SK-N-SH (cell line): ENCODE data around the gene TAF11. TPM values are rescaled to one million over a fixed set of nuclear protein-coding genes. Genes with fewer than 3 reads are reported as not detected.

Experiments
- CTCF ChIA-PET: fragments of 300-600, 350-600 bp; formaldehyde crosslinking; extraction: SDS; loops from one replicate; lab custom pipeline; 2021; lab: Yijun Ruan, JAX
- POLR2A ChIA-PET: fragments of 350-600 bp; sonication (Branson Sonifier 250); formaldehyde crosslinking; extraction: SDS; loops from one replicate; lab custom pipeline; 2020; ENCODE audit warnings: antibody characterized with exemption, inconsistent platforms; lab: Yijun Ruan, JAX
- DNase-seq: peaks from one replicate; pipeline ENCODE4 v3.0.0; 2012
- H2AFZ ChIP-seq: fragments of 200-600 bp; sonication (generic); 2 replicates; pipeline ENCODE4 v1.8.1; 2016; ENCODE audit warnings: antibody characterized with exemption, mild to moderate bottlenecking, low read depth
- H3F3A ChIP-seq: fragments of 200-600 bp; sonication (generic); replicated peaks from 2 replicates; pipeline ENCODE3; 2016; ENCODE audit warnings: antibody characterized with exemption, mild to moderate bottlenecking; ENCODE audit not compliant: insufficient read depth
- H3K27ac ChIP-seq, 2 experiments: fragments of 200-500 bp in 1 of 2; fragments of 200-600 bp in 1 of 2; sonication (Bioruptor generic) in 1 of 2; sonication (generic), shearing (Covaris generic) in 1 of 2; 2 replicates each; pipeline versions ENCODE4 v1.5.1 to v1.6.1; 2014 to 2016; ENCODE audit warnings: low read depth in 2 of 2, inconsistent platforms in 1 of 2, low read length in 1 of 2, mild to moderate bottlenecking in 1 of 2, mixed read lengths in 1 of 2
- H3K27me3 ChIP-seq: fragments of 200-600 bp; sonication (generic), shearing (Covaris generic); 2 replicates; pipeline ENCODE4 v1.6.1; 2016; ENCODE audit warnings: mixed run types; ENCODE audit not compliant: insufficient read depth
- H3K36me3 ChIP-seq, 2 experiments: fragments of 200-500 bp in 1 of 2; fragments of 200-600 bp in 1 of 2; sonication (Bioruptor generic) in 1 of 2; sonication (generic) in 1 of 2; replicated peaks in 1 of 2; 2 replicates each; pipeline versions ENCODE3 to v1.5.1; 2014 to 2016; ENCODE audit warnings: low read length in 1 of 2, mild to moderate bottlenecking in 1 of 2; ENCODE audit not compliant: insufficient read depth in 2 of 2, control insufficient read depth in 1 of 2
- H3K4me1 ChIP-seq, 2 experiments: fragments of 200-500 bp in 1 of 2; fragments of 200-600 bp in 1 of 2; sonication (Bioruptor generic) in 1 of 2; sonication (generic), shearing (Covaris generic) in 1 of 2; 2 replicates each; pipeline versions ENCODE4 v1.5.1 to v1.6.1; 2014 to 2016; ENCODE audit warnings: low read depth in 1 of 2, low read length in 1 of 2, mixed run types in 1 of 2; ENCODE audit not compliant: insufficient read depth in 2 of 2, control insufficient read depth in 1 of 2
- H3K4me2 ChIP-seq: fragments of 200-600 bp; sonication (generic), shearing (Covaris generic); 2 replicates; pipeline ENCODE4 v1.6.1; 2017; ENCODE audit warnings: mixed run types
- H3K4me3 ChIP-seq, 2 experiments: fragments of 200-500 bp in 1 of 2; fragments of 200-600 bp in 1 of 2; sonication (Bioruptor generic) in 1 of 2; sonication (generic), shearing (Covaris generic) in 1 of 2; 2 replicates each; pipeline versions ENCODE4 v1.5.1 to v1.8.1; 2014 to 2016; ENCODE audit warnings: low read depth in 2 of 2, inconsistent platforms in 1 of 2, low read length in 1 of 2, mild to moderate bottlenecking in 1 of 2, mixed read lengths in 1 of 2, moderate library complexity in 1 of 2
- H3K79me2 ChIP-seq: fragments of 200-600 bp; sonication (generic); 2 replicates; pipeline ENCODE4 v1.8.1; 2017; ENCODE audit warnings: mild to moderate bottlenecking; ENCODE audit not compliant: insufficient read depth
- H3K9ac ChIP-seq: fragments of 200-600 bp; sonication (generic); 2 replicates; pipeline ENCODE4 v1.6.1; 2017; ENCODE audit warnings: mixed run types
- H3K9me2 ChIP-seq: fragments of 200-600 bp; sonication (generic); 2 replicates; pipeline ENCODE4 v1.6.1; 2017; ENCODE audit warnings: mixed run types
- H3K9me3 ChIP-seq: fragments of 200-600 bp; sonication (generic); 2 replicates; pipeline ENCODE4 v1.6.1; 2017; ENCODE audit warnings: mixed run types, mild to moderate bottlenecking, moderate library complexity
- H4K20me1 ChIP-seq: fragments of 200-600 bp; sonication (generic); 2 replicates; pipeline ENCODE4 v1.6.1; 2017; ENCODE audit warnings: mild to moderate bottlenecking, mixed run types; ENCODE audit not compliant: insufficient read depth
- ELF1 ChIP-seq: IDR thresholded peaks from 2 replicates; pipeline ENCODE4 v1.4.0; 2012
- EP300 ChIP-seq, 2 experiments: IDR thresholded peaks; 2 replicates each; pipeline versions ENCODE4 v1.4.0 to v1.6.1; 2012; ENCODE audit warnings: borderline replicate concordance in 1 of 2, low read depth in 1 of 2, low read length in 1 of 2
- EZH2phosphoT487 ChIP-seq: fragments of 200-600 bp; sonication (generic); IDR thresholded peaks from 2 replicates; pipeline ENCODE4 v1.6.1; 2017; ENCODE audit warnings: low read depth, mixed run types, mild to moderate bottlenecking, antibody characterized with exemption, moderate library complexity, borderline replicate concordance
- FOSL2 ChIP-seq: IDR thresholded peaks from 2 replicates; pipeline ENCODE4 v1.4.0; 2012; ENCODE audit warnings: low read depth, mild to moderate bottlenecking, moderate library complexity, borderline replicate concordance
- FOXJ3 ChIP-seq: sonication (generic); formaldehyde crosslinking; IDR thresholded peaks from 2 replicates; pipeline ENCODE4 v1.5.1; 2020; ENCODE audit warnings: mild to moderate bottlenecking, missing genetic modification reagents
- FOXM1 ChIP-seq: IDR thresholded peaks from 2 replicates; pipeline ENCODE4 v1.4.0; 2012; ENCODE audit warnings: low read depth, mild to moderate bottlenecking
- GABPA ChIP-seq: IDR thresholded peaks from 2 replicates; pipeline ENCODE4 v1.4.0; 2012; ENCODE audit warnings: low read depth, mild to moderate bottlenecking
- GATA2 ChIP-seq: sonication (generic); formaldehyde crosslinking; IDR thresholded peaks from 2 replicates; pipeline ENCODE4 v1.5.0; 2020; ENCODE audit warnings: mild to moderate bottlenecking, missing genetic modification reagents
- JUND ChIP-seq: IDR thresholded peaks from 2 replicates; pipeline ENCODE4 v1.4.0; 2012
- MEF2A ChIP-seq: IDR thresholded peaks from 2 replicates; pipeline ENCODE4 v1.4.0; 2012; ENCODE audit warnings: low read depth, borderline replicate concordance
- NFIC ChIP-seq: IDR thresholded peaks from 2 replicates; pipeline ENCODE4 v1.4.0; 2012; ENCODE audit warnings: borderline replicate concordance
- NRF1 ChIP-seq: IDR thresholded peaks from 2 replicates; pipeline ENCODE4 v1.6.1; 2012; ENCODE audit warnings: low read depth, mild to moderate bottlenecking, low read length
- POLR2AphosphoS5 ChIP-seq: IDR thresholded peaks from 2 replicates; pipeline ENCODE4 v1.6.1; 2012; ENCODE audit warnings: low read depth, low read length
- RAD21 ChIP-seq: IDR thresholded peaks from 2 replicates; pipeline ENCODE4 v1.6.1; 2012; ENCODE audit warnings: mild to moderate bottlenecking, low read length
- RFX5 ChIP-seq: IDR thresholded peaks from 2 replicates; pipeline ENCODE4 v1.6.1; 2012; ENCODE audit warnings: mild to moderate bottlenecking, improper control_type of control experiment, low read length
- TAF1 ChIP-seq: IDR thresholded peaks from 2 replicates; pipeline ENCODE4 v1.6.1; 2012; ENCODE audit warnings: low read depth, mild to moderate bottlenecking, low read length, moderate library complexity, borderline replicate concordance
- USF2 ChIP-seq: fragments of 150-350 bp; IDR thresholded peaks from 2 replicates; pipeline ENCODE4 v1.6.1; 2017; ENCODE audit warnings: antibody characterized with exemption, low read length, low read depth, borderline replicate concordance
- WGBS: methylation state at CpG from one replicate; pipeline ENCODE4 v1.1.6; 2017; ENCODE audit warnings: low lambda C conversion rate; 5-methylcytosine and 5-hydroxymethylcytosine counted together
- polyA plus RNA-seq, 3 experiments: library from polyadenylated mRNA; depleted of rRNA; stranded (reverse); fragments of >200 nt; gene quantifications; 2 replicates each; pipeline ENCODE4 v1.2.3, GENCODE V29; 2012

TAF11 gene
- polyA plus RNA-seq, 1 of the 3 experiments (the other 2 are of a cell fraction) = 21.8 TPM

- TF ChIP-seq USF2 (no peak), GABPA (no peak), ELF1 (no peak), JUND (no peak), NFIC (no peak), MEF2A (no peak), FOXJ3 (CRISPR knock-in tag) (no peak)
These were observed 19.0 kb upstream of the TAF11 start (continued) for GRCh38 chr6:34906826-34907225.

DNA sequence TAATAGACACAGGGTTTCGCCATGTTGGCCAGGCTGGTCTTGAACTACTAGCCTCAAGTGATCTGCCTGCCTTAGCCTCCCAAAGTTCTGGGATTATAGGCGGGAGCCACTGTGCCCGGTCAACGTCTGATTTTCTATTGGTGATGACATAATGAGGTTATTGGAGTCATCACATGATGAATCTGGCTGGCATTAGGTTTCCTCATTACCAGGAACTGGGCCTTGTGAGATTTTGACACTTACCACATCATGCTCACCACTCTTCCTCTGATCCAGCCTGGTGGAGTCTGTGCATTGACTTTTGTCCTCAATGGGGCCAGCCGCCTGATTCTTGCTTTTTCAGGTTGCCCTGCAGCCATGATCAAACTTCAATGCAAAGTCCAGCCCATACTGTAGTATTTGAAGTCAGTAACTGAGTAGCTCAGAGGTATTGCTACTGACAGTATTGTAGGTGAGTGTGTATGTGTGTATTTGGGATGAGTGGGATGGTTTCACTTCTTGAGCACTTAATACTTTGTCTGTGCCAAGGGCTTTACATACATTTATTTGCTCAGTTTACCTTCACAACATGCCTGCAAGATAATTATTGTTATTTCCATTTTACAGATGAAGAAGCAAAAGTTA lies 17.3 kb upstream of the TAF11 start:
- Histone ChIP-seq H3K9ac (no peak overlapping the region), H3K9me3 (no peaks in the 10 kb centered on the region), H3K9me2 (no peaks in the 10 kb centered on the region), H3K4me1 (peaks cover 0 to 10% of the 10 kb centered on the region in 2 experiments; a peak in 2 of 4 replicates), H3K36me3 (peaks cover 0 to 6% of the 10 kb centered on the region in 2 experiments), H3K4me2 (no peak overlapping the region), H3K79me2 (peaks cover 44% of the 10 kb centered on the region; the same call in 1 of the 2 replicates), H3K27ac (no peak overlapping the region), H2AFZ (no peak overlapping the region), H4K20me1 (no peaks in the 10 kb centered on the region), H3F3A (peaks cover 11% of the 10 kb centered on the region), H3K27me3 (no peaks in the 10 kb centered on the region), H3K4me3 (no peak overlapping the region)
- TF ChIP-seq GABPA = no peak
- TF ChIP-seq EP300 (IDR thresholded peaks at IDR 0.05; ENCODE audit: borderline replicate concordance in 1 of 2, low read depth in 1 of 2, low read length in 1 of 2) = no peak
- no peak for TF ChIP-seq RFX5
- TF ChIP-seq GATA2 (CRISPR knock-in tag) = no peak
- no peak for TF ChIP-seq ELF1
- no peak for TF ChIP-seq FOXJ3 (CRISPR knock-in tag)
- TF ChIP-seq JUND = no peak
- no peak for TF ChIP-seq RAD21
- TF ChIP-seq EZH2phosphoT487 = no peak
- no peak for TF ChIP-seq TAF1
- no peak for TF ChIP-seq FOXM1
- TF ChIP-seq USF2 = no peak
- no peak for TF ChIP-seq NRF1
- no peak for TF ChIP-seq FOSL2
- TF ChIP-seq POLR2AphosphoS5 = no peak
- WGBS = 94% methylated on average over 5 of the region's 5 CpGs
- ChIA-PET POLR2A (no interaction called here), CTCF (no interaction called here)
- no peak for DNase-seq
